Kidney epithelial cell (primary cell): ENCODE results near the gene BANF1. TPM values are rescaled to one million over a fixed set of nuclear protein-coding genes. Genes with fewer than 3 reads are reported as not detected.

ENCODE experiments used
- DNase-seq: peaks from one replicate; pipeline ENCODE4 v3.0.0-alpha.2; 2010; ENCODE audit warnings: low read depth
- H3K27me3 ChIP-seq: 2 replicates; pipeline ENCODE4 v1.6.0; 2011; ENCODE audit warnings: low read length; ENCODE audit not compliant: control insufficient read depth, insufficient read depth
- H3K36me3 ChIP-seq: 2 replicates; pipeline ENCODE4 v1.5.1; 2011; ENCODE audit warnings: low read length; ENCODE audit not compliant: control insufficient read depth, insufficient read depth
- H3K4me3 ChIP-seq: 2 replicates; pipeline ENCODE4 v1.5.1; 2011; ENCODE audit warnings: low read depth, mild to moderate bottlenecking, control low read depth, low read length
- CTCF ChIP-seq: IDR thresholded peaks from 2 replicates; pipeline ENCODE4 v1.5.1; 2011; ENCODE audit warnings: mild to moderate bottlenecking, moderate library complexity, low read length, control low read depth, inconsistent platforms; ENCODE audit not compliant: insufficient read depth, poor library complexity, severe bottlenecking
- total RNA-seq: library from RNA; depleted of rRNA; stranded (reverse); fragments of >200 nt; gene quantifications from 2 replicates; pipeline ENCODE4 v1.2.3, GENCODE V29; 2015

Gene BANF1
- total RNA-seq, 1 donor from 2014 or later = 73.8 TPM

- H3K36me3 ChIP-seq = peaks cover 1% of the 10 kb centered on the region
- TF ChIP-seq CTCF = no peak
- H3K4me3 ChIP-seq = no peak overlapping the region
- no peak for DNase-seq
- no peaks in the 10 kb centered on the region for H3K27me3 ChIP-seq
Measured at GRCh38 chr11:65976216-65977176, 25.8 kb upstream of the BANF1 start.

- no peak for TF ChIP-seq CTCF
- Histone ChIP-seq H3K27me3 (no peaks in the 10 kb centered on the region), H3K36me3 (peaks cover 1% of the 10 kb centered on the region), H3K4me3 (no peak overlapping the region)
- no peak for DNase-seq
Measured at GRCh38 chr11:65977621-65978390, 24.5 kb upstream of the BANF1 start.

DNA sequence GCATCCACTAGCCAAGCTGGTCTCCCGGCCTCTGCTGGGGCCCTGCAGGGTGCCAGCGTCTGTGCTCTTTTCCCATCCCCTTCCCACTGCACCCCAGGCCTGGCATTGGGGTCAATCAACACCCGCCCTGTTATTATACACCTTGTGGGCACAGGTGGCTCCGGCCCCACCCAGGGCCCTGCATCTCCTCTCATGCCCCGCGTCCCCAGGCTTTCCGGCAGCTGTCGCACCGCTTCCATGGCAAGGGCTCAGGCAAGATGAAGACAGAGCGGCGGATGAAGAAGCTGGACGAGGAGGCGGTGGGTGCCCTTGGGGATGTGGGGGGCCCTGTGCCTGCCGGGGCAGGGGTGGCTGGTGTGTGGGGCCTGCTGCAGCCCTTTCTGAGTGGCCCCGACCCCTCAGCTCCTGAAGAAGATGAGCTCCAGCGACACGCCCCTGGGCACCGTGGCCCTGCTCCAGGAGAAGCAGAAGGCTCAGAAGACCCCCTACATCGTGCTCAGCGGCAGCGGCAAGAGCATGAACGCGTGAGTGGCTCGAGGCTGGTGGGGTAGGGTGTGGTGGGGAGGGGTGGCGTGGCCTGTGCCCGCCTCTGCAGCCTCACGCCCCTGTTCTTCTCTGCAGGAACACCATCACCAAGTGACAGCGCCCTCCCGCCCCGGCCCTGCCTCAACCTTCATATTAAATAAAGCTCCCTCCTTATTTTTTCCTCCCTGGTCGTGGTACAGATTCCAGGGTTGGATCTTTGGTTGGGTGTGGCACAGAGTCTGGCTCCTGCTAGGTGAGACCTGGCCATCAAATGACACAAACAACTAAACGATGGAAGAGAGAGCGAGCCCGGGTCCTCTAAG lies 23.7 kb upstream of the BANF1 start:
- DNase-seq = no peak
- no peak for TF ChIP-seq CTCF
- Histone ChIP-seq H3K27me3 (no peaks in the 10 kb centered on the region), H3K4me3 (no peak overlapping the region), H3K36me3 (peaks cover 1% of the 10 kb centered on the region)

GRCh38 chr11:65979261-65979759 lies 23.0 kb upstream of the BANF1 start:
- DNase-seq = no peak
- no peak for TF ChIP-seq CTCF
- peaks cover 1% of the 10 kb centered on the region for H3K36me3 ChIP-seq
- H3K27me3 ChIP-seq = no peaks in the 10 kb centered on the region
- H3K4me3 ChIP-seq = no peak overlapping the region

DNA sequence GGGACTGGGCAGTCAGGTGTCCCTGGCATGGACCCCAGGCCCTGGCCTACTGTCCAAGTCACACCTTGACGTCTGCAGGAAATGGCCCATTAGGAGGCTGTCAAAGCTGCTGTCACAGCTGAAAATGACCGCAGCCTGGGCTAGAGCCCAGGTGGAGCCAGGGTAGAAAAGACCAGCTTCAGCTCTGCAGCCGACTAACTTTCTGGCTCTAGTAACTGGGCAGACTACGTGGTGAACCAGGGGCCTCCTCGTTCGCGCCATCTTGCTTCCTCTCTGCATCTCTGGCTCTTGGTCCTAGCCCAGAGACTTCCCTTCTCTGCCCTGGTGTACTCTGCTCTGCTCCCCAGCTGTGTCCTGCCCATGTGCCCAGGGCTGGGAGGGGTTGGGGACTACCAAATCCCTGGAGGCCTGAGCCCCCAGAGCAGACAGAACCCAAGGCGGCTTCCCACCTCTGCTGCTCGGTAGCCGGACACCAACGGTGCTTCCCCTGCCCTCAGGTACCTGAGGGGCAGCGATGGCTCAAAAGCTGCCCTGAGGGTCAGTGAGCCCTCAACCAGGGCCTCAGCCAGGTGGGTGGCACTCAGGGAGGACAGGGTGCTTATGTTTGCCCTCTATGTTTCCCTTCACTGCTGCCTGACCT lies 21.1 kb upstream of the BANF1 start:
- Histone ChIP-seq H3K27me3 (no peaks in the 10 kb centered on the region), H3K36me3 (peaks cover 1% of the 10 kb centered on the region), H3K4me3 (no peak overlapping the region)
- TF ChIP-seq CTCF = no peak
- DNase-seq = no peak
